GM12874 (cell line): ENCODE data around the gene TTLL5.
A peak's percentile ranks its signal among the peaks of the same experiment; 100 is the strongest.

Experiments
- CTCF ChIP-seq: IDR thresholded peaks from 2 replicates; pipeline ENCODE4 v1.5.1; 2011; ENCODE audit warnings: low read depth, mild to moderate bottlenecking, control low read depth, low read length, moderate library complexity; ENCODE audit not compliant: insufficient read depth

The TTLL5 gene

GRCh38 chr14:75987201-75987970, 326.3 kb downstream of the TTLL5 start:
- no peak for TF ChIP-seq CTCF

- TF ChIP-seq CTCF: no peak
These were observed 328.1 kb downstream of the TTLL5 start for GRCh38 chr14:75989134-75989533.

DNA sequence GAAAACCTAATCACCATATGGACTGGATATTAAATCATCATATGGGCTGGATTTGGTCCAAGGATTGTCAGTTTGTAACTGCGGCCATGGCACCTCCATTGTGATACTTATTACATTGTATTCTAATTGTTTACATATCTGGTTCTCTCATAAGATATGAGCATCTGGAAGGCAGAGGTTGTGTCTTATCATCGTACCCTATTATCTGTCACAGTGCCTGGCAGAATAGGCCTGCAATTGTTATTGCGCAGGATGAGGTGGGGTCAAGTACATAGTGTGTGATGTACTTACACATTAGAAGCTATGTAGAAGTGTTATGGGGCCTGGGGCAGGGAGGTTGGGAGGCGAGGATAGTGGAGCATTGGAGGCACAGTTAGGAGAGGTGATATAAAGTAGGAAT, 329.3 kb downstream of the TTLL5 start:
- TF ChIP-seq CTCF: no peak

GRCh38 chr14:75991753-75992152, 330.7 kb downstream of the TTLL5 start:
- no peak for TF ChIP-seq CTCF

DNA sequence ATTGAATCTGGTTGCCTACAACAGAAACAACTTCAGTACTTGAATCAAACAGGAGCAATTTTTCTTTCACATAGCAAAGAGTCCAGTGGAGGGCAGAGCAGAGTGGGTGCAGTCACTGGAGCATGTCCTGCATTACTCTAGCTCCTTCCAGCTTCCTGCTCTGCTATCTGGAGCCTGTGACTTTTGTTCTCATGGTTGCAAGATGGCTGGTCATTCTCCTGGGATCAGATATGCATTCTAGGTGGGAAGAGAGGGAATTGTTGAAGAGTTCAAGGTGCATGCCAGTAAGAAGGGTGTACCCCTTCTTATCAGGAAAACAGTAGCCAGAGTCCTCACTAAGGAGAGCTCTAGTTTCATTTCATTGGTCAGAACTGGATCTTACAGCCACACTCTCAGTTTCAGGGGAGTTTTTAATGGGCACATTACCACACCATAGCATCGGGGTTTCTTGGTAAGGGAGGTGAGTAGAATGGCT, 332.6 kb downstream of the TTLL5 start:
- 0 out of 2 replicates have a peak, but pooled peaks have one; percentile 11 for TF ChIP-seq CTCF

GRCh38 chr14:75995372-75996041, 334.5 kb downstream of the TTLL5 start:
- no peak for TF ChIP-seq CTCF

GRCh38 chr14:75996488-75996887, 335.4 kb downstream of the TTLL5 start:
- TF ChIP-seq CTCF: no peak
